GM23248 (cell line): ENCODE data around the gene SALL1.

Source experiments
- EZH2 ChIP-seq: fragments of 200-600 bp; sonication (generic); IDR thresholded peaks from 2 replicates; pipeline ENCODE4 v1.6.1; 2018; ENCODE audit warnings: antibody characterized with exemption, mild to moderate bottlenecking; ENCODE audit not compliant: insufficient read depth, poor library complexity, severe bottlenecking
- EZH2phosphoT487 ChIP-seq: fragments of 200-600 bp; sonication (generic); IDR thresholded peaks from 2 replicates; pipeline ENCODE4 v1.6.1; 2018; ENCODE audit warnings: antibody characterized with exemption, moderate library complexity, mild to moderate bottlenecking, low read depth; ENCODE audit not compliant: insufficient read depth

GRCh38 chr16:51138178-51138577 is 12.9 kb downstream of the SALL1 start:
- TF ChIP-seq EZH2: no peak
- no peak for TF ChIP-seq EZH2phosphoT487
